ENCODE measurements around the gene SLC36A2. TPM values are rescaled to one million over a fixed set of nuclear protein-coding genes. Genes with fewer than 3 reads are reported as not detected.
"Not testable (repeated sequence)": the region's sequence is repeated elsewhere in the genome, so short reads cannot be mapped to it uniquely, and the experiment has no call there.

The SLC36A2 gene
- not detected for total RNA-seq

GRCh38 chr5:151347369-151347768 is at the start of gene SLC36A2:
Gene SLC36A2 (minus strand): TSS chr5:151347559. CDS start chr5:151347460, 99 bp downstream.
- ChIA-PET CTCF (interaction anchor here (0.6 kb wide), 1 partner anchor 1189 kb away, joined by 3 read pairs; no protein-coding TSS in a partner anchor), POLR2A (no interaction called here)
- no peak within 1 kb of the TSS for H3K27ac Mint-ChIP-seq
- no peak for DNase-seq
- no peaks in the 10 kb centered on the region for H3K36me3 Mint-ChIP-seq (ENCODE audit: low read depth)
- peaks cover 9% of the 10 kb centered on the region for H3K27me3 Mint-ChIP-seq
- H3K9me3 Mint-ChIP-seq: no peaks in the 10 kb centered on the region
- no peak within 1 kb of the TSS for H3K4me3 Mint-ChIP-seq
- no peaks in the 10 kb centered on the region for H3K4me1 Mint-ChIP-seq

DNA sequence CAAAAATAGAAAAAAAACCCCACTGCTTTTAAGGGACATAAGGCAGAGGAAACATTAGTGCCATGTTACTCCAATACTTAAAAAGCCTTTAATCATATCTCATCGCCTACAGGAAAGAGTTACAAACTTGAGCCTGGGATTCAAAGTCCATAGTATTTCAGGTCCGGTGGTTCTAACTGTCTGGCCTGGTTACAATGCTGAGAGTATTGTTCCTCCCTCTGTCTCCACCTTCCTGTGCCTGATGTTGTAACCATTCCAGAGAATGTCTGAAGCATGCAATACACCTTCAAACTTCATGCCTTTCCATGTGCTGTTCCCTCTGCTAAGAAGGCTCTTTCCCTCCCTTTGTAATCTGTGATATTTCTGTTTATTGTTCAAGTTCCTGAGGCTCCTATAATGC is 41.6 kb upstream of the SLC36A2 start:
- H3K4me3 Mint-ChIP-seq: no peak overlapping the region
- no peak for DNase-seq
- H3K36me3 Mint-ChIP-seq (ENCODE audit: low read depth): no peaks in the 10 kb centered on the region
- CTCF ChIA-PET: no interaction called here
- POLR2A ChIA-PET: no interaction called here
- H3K27me3 Mint-ChIP-seq: peaks cover 15% of the 10 kb centered on the region
- peaks cover 3% of the 10 kb centered on the region for H3K9me3 Mint-ChIP-seq
- H3K4me1 Mint-ChIP-seq: no peaks in the 10 kb centered on the region
- no peak overlapping the region for H3K27ac Mint-ChIP-seq

GRCh38 chr5:151384106-151384505 is 36.7 kb upstream of the SLC36A2 start:
- Mint-ChIP-seq H3K27me3 (peaks cover 7% of the 10 kb centered on the region), H3K4me3 (no peak overlapping the region), H3K9me3 (peaks cover 2% of the 10 kb centered on the region), H3K36me3 (ENCODE audit: low read depth) (no peaks in the 10 kb centered on the region), H3K27ac (no peak overlapping the region), H3K4me1 (no peaks in the 10 kb centered on the region)
- ChIA-PET CTCF (no interaction called here), POLR2A (interaction anchor here (0.6 kb wide), 1 partner anchor 965 kb away, joined by 4 read pairs; no protein-coding TSS in a partner anchor)
- no peak for DNase-seq

GRCh38 chr5:151383011-151383410 is 35.7 kb upstream of the SLC36A2 start:
- DNase-seq: no peak
- H3K4me1 Mint-ChIP-seq: no peaks in the 10 kb centered on the region
- ChIA-PET CTCF (interaction anchor here (0.6 kb wide), 1 partner anchor 1591 kb away, joined by 3 read pairs; no protein-coding TSS in a partner anchor), POLR2A (no interaction called here)
- H3K4me3 Mint-ChIP-seq: no peak overlapping the region
- peaks cover 4% of the 10 kb centered on the region for H3K27me3 Mint-ChIP-seq
- no peaks in the 10 kb centered on the region for H3K9me3 Mint-ChIP-seq
- no peaks in the 10 kb centered on the region for H3K36me3 Mint-ChIP-seq (ENCODE audit: low read depth)
- H3K27ac Mint-ChIP-seq: no peak overlapping the region

GRCh38 chr5:151382576-151382975 is 35.2 kb upstream of the SLC36A2 start:
- H3K36me3 Mint-ChIP-seq (ENCODE audit: low read depth): no peaks in the 10 kb centered on the region
- no peaks in the 10 kb centered on the region for H3K9me3 Mint-ChIP-seq
- ChIA-PET POLR2A (no interaction called here), CTCF (no interaction called here)
- H3K4me3 Mint-ChIP-seq: no peak overlapping the region
- no peaks in the 10 kb centered on the region for H3K4me1 Mint-ChIP-seq
- H3K27ac Mint-ChIP-seq: no peak overlapping the region
- no peak for DNase-seq
- peaks cover 3% of the 10 kb centered on the region for H3K27me3 Mint-ChIP-seq

GRCh38 chr5:151381899-151382298 is 34.5 kb upstream of the SLC36A2 start:
- H3K9me3 Mint-ChIP-seq: no peaks in the 10 kb centered on the region
- no peak for DNase-seq

GRCh38 chr5:151378616-151379015 is 31.3 kb upstream of the SLC36A2 start:
- no peaks in the 10 kb centered on the region for H3K27me3 Mint-ChIP-seq
- ChIA-PET POLR2A (no interaction called here), CTCF (no interaction called here)
- no peak overlapping the region for H3K27ac Mint-ChIP-seq
- no peaks in the 10 kb centered on the region for H3K4me1 Mint-ChIP-seq
- no peak overlapping the region for H3K4me3 Mint-ChIP-seq
- H3K9me3 Mint-ChIP-seq: no peaks in the 10 kb centered on the region
- no peaks in the 10 kb centered on the region for H3K36me3 Mint-ChIP-seq (ENCODE audit: low read depth)
- DNase-seq: no peak

More at GRCh38 chr5:151381899-151382298, 34.5 kb upstream of the SLC36A2 start:
- Mint-ChIP-seq H3K27ac (no peak overlapping the region), H3K36me3 (ENCODE audit: low read depth) (no peaks in the 10 kb centered on the region), H3K27me3 (peaks cover under 1% of the 10 kb centered on the region), H3K4me1 (no peaks in the 10 kb centered on the region), H3K4me3 (no peak overlapping the region)
- ChIA-PET POLR2A (no interaction called here), CTCF (no interaction called here)

GRCh38 chr5:151374539-151374938 is 27.2 kb upstream of the SLC36A2 start:
- Mint-ChIP-seq H3K27ac (no peak overlapping the region), H3K36me3 (ENCODE audit: low read depth) (no peaks in the 10 kb centered on the region), H3K4me3 (no peak overlapping the region), H3K4me1 (no peaks in the 10 kb centered on the region), H3K9me3 (no peaks in the 10 kb centered on the region), H3K27me3 (no peaks in the 10 kb centered on the region)
- CTCF ChIA-PET: no interaction called here
- POLR2A ChIA-PET: no interaction called here
- DNase-seq: no peak

DNA sequence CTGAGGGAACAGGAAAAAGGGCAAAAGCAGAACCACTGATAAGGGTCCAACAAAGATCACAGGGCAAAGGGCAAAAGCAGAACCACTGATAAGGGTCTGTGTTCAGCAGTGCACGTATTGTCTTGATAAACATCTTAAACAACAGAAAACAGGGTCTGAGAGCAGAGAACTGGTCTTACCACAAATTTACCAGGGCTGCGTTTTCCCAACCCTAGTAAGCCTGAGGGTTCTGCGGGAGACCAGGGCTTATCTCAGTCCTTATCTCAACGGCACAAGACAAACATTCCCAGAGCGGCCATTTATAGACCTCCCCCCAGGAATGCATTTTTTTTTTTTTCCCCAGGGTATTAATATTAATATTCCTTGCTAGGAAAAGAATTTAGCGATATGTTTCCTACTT is 19.7 kb upstream of the SLC36A2 start:
- H3K27me3 Mint-ChIP-seq; H3K4me3 Mint-ChIP-seq; H3K4me1 Mint-ChIP-seq; POLR2A ChIA-PET; CTCF ChIA-PET; H3K27ac Mint-ChIP-seq; DNase-seq; H3K36me3 Mint-ChIP-seq (ENCODE audit: low read depth): not testable (repeated sequence)
- H3K9me3 Mint-ChIP-seq: peaks cover 20% of the 10 kb centered on the region

- no peak overlapping the region for H3K27ac Mint-ChIP-seq
- peaks cover 21% of the 10 kb centered on the region for H3K9me3 Mint-ChIP-seq
- H3K4me1 Mint-ChIP-seq: no peaks in the 10 kb centered on the region
- H3K4me3 Mint-ChIP-seq: no peak overlapping the region
- no peaks in the 10 kb centered on the region for H3K36me3 Mint-ChIP-seq (ENCODE audit: low read depth)
- peaks cover 6% of the 10 kb centered on the region for H3K27me3 Mint-ChIP-seq
- ChIA-PET CTCF (no interaction called here), POLR2A (no interaction called here)
- no peak for DNase-seq
These were observed 16.3 kb upstream of the SLC36A2 start for GRCh38 chr5:151363673-151364072.

- ChIA-PET POLR2A (no interaction called here), CTCF (no interaction called here)
- Mint-ChIP-seq H3K36me3 (ENCODE audit: low read depth) (no peaks in the 10 kb centered on the region), H3K27me3 (peaks cover 6% of the 10 kb centered on the region), H3K4me1 (no peaks in the 10 kb centered on the region), H3K9me3 (peaks cover 16% of the 10 kb centered on the region), H3K4me3 (no peak overlapping the region), H3K27ac (no peak overlapping the region)
- no peak for DNase-seq
These were observed 15.6 kb upstream of the SLC36A2 start for GRCh38 chr5:151362970-151363369.

- H3K4me1 Mint-ChIP-seq: no peaks in the 10 kb centered on the region
- peaks cover 3% of the 10 kb centered on the region for H3K27me3 Mint-ChIP-seq
- H3K27ac Mint-ChIP-seq: no peak overlapping the region
- no peak for DNase-seq
- H3K9me3 Mint-ChIP-seq: peaks cover 8% of the 10 kb centered on the region
- no peaks in the 10 kb centered on the region for H3K36me3 Mint-ChIP-seq (ENCODE audit: low read depth)
- ChIA-PET POLR2A (no interaction called here), CTCF (no interaction called here)
- no peak overlapping the region for H3K4me3 Mint-ChIP-seq
These were observed 12.0 kb upstream of the SLC36A2 start for GRCh38 chr5:151359391-151359790.

DNA sequence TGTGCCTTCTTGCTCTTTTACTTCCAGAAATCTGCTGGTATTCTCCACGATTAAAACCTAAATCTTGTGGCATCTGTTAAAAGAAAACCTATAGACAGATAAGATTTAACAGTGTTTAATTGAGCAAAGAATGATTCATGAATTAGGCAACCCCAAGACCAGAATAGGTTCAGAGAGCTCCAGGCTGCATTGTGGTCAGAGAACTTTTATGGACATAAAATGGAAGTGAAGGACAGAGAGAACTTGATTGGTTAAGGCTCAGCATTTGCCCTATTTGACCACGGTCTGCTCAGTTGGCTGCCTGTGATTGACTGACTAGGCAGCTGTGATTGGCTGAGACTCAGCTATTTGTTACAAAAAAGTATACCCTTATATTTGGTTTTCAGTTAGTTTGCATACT is 10.4 kb upstream of the SLC36A2 start:
- no peak overlapping the region for H3K27ac Mint-ChIP-seq
- no peak overlapping the region for H3K4me3 Mint-ChIP-seq
- DNase-seq: no peak
- H3K9me3 Mint-ChIP-seq: peaks cover 2% of the 10 kb centered on the region
- H3K4me1 Mint-ChIP-seq: no peaks in the 10 kb centered on the region
- POLR2A ChIA-PET: no interaction called here
- H3K36me3 Mint-ChIP-seq (ENCODE audit: low read depth): no peaks in the 10 kb centered on the region
- CTCF ChIA-PET: no interaction called here
- H3K27me3 Mint-ChIP-seq: peaks cover 2% of the 10 kb centered on the region

DNA sequence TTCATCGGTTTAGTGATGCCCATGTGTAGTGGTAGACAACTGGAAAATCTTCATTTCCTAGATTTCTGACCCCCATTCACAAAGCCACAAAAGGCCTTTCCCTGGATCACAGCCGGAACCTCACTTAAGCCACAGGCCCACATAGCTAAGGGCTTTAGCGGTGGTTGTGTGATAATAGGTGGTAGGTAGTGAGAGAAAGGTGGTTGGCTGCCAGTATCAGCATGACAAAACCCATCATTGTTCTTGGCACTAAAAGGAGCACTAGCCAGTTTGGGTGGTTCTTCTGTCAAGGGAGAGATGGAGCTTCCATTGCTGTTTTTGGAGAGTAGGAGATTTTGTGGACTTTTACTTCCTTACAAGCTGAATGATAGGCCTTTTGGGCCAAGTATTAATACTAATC is 9.7 kb upstream of the SLC36A2 start:
- Mint-ChIP-seq H3K4me3 (no peak overlapping the region), H3K27me3 (peaks cover 2% of the 10 kb centered on the region), H3K9me3 (peaks cover 1% of the 10 kb centered on the region), H3K4me1 (no peaks in the 10 kb centered on the region), H3K36me3 (ENCODE audit: low read depth) (no peaks in the 10 kb centered on the region), H3K27ac (no peak overlapping the region)
- ChIA-PET CTCF (no interaction called here), POLR2A (no interaction called here)
- DNase-seq: no peak

Data from activated CD4-positive, alpha-beta T cell treated with anti-CD3 and anti-CD28 coated beads, Interleukin-2, amount 10 ng/mL, durations not matched to agents 7 days and 5 days (primary cell).